Measurements from ENCODE around the gene STIM1. TPM values are rescaled to one million over a fixed set of nuclear protein-coding genes. Genes with fewer than 3 reads are reported as not detected.

Gene STIM1
- total RNA-seq, 1 experiment from 2014 or later: 18.0 TPM

DNA sequence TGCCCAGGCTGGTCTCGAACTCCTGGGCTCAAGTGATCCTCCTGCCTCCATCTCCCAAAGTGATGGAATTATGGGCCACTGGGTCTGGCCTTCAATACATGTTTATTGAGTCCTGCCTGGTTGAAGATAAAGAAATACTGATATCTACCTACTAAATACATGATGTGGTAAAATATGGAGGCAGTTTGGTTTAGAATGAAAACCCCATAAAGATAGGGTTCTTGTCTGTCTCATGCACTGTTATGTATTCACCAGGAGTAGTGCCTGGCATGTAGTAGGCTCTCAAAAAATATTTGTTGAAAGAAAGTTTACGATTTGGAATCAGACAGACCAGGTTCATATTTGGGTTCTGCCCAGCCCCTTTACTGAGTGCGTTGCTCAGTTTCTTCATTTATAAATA, 21.1 kb downstream of the STIM1 start:
- Mint-ChIP-seq H3K36me3 (no peaks in the 10 kb centered on the region), H3K27me3 (ENCODE audit: low read depth) (no peaks in the 10 kb centered on the region), H3K4me3 (no peak overlapping the region), H3K9me3 (no peaks in the 10 kb centered on the region), H3K4me1 (peaks cover 16% of the 10 kb centered on the region), H3K27ac (no peak overlapping the region)
- POLR2A ChIA-PET: interaction anchor here (1.0 kb wide), 1 partner anchor 8 kb away, joined by 3 read pairs; no protein-coding TSS in a partner anchor
- DNase-seq (ENCODE audit: low spot score) (no peak), ATAC-seq (no peak)
- CTCF ChIA-PET: interaction anchor here (0.6 to 5.1 kb wide), 6 partner anchors 9 to 197 kb away, joined by 3 to 38 read pairs (median 6); partner anchors contain the start of genes RHOG and STIM1
- TF ChIP-seq NR3C1 (CRISPR knock-in tag; conservative IDR thresholded peaks at IDR 0.05; ENCODE audit: low read depth) (no peak), ZNF423 (CRISPR knock-in tag; IDR thresholded peaks at IDR 0.05) (no peak), RELA (CRISPR knock-in tag; IDR thresholded peaks at IDR 0.05; ENCODE audit: borderline replicate concordance) (no peak), JUN (CRISPR knock-in tag; IDR thresholded peaks at IDR 0.05) (no peak), OVOL2 (CRISPR knock-in tag; IDR thresholded peaks at IDR 0.05; ENCODE audit: borderline replicate concordance) (no peak), NFYB (CRISPR knock-in tag; conservative IDR thresholded peaks at IDR 0.05; ENCODE audit: low read depth) (no peak), PRRX2 (CRISPR knock-in tag; IDR thresholded peaks at IDR 0.05) (no peak), IRF1 (CRISPR knock-in tag; IDR thresholded peaks at IDR 0.05) (no peak), TEAD1 (CRISPR knock-in tag; IDR thresholded peaks at IDR 0.05) (no peak), GRHL2 (CRISPR knock-in tag; IDR thresholded peaks at IDR 0.05; ENCODE audit: insufficient replicate concordance, severe bottlenecking) (no peak), E2F5 (CRISPR knock-in tag; IDR thresholded peaks at IDR 0.05) (no peak), NFE2L1 (CRISPR knock-in tag; IDR thresholded peaks at IDR 0.05) (no peak), ESRRA (CRISPR knock-in tag; IDR thresholded peaks at IDR 0.05; ENCODE audit: borderline replicate concordance) (no peak), NR1H2 (CRISPR knock-in tag; IDR thresholded peaks at IDR 0.05) (no peak)
- TF ChIP-seq, protein P1, sequence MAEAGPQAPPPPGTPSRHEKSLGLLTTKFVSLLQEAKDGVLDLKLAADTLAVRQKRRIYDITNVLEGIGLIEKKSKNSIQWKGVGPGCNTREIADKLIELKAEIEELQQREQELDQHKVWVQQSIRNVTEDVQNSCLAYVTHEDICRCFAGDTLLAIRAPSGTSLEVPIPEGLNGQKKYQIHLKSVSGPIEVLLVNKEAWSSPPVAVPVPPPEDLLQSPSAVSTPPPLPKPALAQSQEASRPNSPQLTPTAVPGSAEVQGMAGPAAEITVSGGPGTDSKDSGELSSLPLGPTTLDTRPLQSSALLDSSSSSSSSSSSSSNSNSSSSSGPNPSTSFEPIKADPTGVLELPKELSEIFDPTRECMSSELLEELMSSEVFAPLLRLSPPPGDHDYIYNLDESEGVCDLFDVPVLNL (CRISPR knock-in tag; IDR thresholded peaks at IDR 0.05; ENCODE audit: borderline replicate concordance, low read depth): no peak
- TF ChIP-seq, protein P2, sequence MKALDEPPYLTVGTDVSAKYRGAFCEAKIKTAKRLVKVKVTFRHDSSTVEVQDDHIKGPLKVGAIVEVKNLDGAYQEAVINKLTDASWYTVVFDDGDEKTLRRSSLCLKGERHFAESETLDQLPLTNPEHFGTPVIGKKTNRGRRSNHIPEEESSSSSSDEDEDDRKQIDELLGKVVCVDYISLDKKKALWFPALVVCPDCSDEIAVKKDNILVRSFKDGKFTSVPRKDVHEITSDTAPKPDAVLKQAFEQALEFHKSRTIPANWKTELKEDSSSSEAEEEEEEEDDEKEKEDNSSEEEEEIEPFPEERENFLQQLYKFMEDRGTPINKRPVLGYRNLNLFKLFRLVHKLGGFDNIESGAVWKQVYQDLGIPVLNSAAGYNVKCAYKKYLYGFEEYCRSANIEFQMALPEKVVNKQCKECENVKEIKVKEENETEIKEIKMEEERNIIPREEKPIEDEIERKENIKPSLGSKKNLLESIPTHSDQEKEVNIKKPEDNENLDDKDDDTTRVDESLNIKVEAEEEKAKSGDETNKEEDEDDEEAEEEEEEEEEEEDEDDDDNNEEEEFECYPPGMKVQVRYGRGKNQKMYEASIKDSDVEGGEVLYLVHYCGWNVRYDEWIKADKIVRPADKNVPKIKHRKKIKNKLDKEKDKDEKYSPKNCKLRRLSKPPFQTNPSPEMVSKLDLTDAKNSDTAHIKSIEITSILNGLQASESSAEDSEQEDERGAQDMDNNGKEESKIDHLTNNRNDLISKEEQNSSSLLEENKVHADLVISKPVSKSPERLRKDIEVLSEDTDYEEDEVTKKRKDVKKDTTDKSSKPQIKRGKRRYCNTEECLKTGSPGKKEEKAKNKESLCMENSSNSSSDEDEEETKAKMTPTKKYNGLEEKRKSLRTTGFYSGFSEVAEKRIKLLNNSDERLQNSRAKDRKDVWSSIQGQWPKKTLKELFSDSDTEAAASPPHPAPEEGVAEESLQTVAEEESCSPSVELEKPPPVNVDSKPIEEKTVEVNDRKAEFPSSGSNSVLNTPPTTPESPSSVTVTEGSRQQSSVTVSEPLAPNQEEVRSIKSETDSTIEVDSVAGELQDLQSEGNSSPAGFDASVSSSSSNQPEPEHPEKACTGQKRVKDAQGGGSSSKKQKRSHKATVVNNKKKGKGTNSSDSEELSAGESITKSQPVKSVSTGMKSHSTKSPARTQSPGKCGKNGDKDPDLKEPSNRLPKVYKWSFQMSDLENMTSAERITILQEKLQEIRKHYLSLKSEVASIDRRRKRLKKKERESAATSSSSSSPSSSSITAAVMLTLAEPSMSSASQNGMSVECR (CRISPR knock-in tag; IDR thresholded peaks at IDR 0.05; ENCODE audit: borderline replicate concordance): no peak
- TF ChIP-seq, protein P3, sequence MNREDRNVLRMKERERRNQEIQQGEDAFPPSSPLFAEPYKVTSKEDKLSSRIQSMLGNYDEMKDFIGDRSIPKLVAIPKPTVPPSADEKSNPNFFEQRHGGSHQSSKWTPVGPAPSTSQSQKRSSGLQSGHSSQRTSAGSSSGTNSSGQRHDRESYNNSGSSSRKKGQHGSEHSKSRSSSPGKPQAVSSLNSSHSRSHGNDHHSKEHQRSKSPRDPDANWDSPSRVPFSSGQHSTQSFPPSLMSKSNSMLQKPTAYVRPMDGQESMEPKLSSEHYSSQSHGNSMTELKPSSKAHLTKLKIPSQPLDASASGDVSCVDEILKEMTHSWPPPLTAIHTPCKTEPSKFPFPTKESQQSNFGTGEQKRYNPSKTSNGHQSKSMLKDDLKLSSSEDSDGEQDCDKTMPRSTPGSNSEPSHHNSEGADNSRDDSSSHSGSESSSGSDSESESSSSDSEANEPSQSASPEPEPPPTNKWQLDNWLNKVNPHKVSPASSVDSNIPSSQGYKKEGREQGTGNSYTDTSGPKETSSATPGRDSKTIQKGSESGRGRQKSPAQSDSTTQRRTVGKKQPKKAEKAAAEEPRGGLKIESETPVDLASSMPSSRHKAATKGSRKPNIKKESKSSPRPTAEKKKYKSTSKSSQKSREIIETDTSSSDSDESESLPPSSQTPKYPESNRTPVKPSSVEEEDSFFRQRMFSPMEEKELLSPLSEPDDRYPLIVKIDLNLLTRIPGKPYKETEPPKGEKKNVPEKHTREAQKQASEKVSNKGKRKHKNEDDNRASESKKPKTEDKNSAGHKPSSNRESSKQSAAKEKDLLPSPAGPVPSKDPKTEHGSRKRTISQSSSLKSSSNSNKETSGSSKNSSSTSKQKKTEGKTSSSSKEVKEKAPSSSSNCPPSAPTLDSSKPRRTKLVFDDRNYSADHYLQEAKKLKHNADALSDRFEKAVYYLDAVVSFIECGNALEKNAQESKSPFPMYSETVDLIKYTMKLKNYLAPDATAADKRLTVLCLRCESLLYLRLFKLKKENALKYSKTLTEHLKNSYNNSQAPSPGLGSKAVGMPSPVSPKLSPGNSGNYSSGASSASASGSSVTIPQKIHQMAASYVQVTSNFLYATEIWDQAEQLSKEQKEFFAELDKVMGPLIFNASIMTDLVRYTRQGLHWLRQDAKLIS (CRISPR knock-in tag; IDR thresholded peaks at IDR 0.05; ENCODE audit: borderline replicate concordance): no peak

Data from WTC11 (cell line).